Stimulated activated CD8-positive, alpha-beta memory T cell treated with anti-CD3 and anti-CD28 coated beads, Interleukin-15, amount 100 ng/mL, for 4 hours (primary cell): ENCODE measurements around the gene PKD1.
A peak's percentile ranks its signal among the peaks of the same experiment; 100 is the strongest.

Experiments used
- DNase-seq, 2 donors: peaks; one replicate each; pipeline ENCODE4 v3.0.0-alpha.2; 2020; ENCODE audit warnings: low read depth in 2 of 2

The PKD1 gene

DNA sequence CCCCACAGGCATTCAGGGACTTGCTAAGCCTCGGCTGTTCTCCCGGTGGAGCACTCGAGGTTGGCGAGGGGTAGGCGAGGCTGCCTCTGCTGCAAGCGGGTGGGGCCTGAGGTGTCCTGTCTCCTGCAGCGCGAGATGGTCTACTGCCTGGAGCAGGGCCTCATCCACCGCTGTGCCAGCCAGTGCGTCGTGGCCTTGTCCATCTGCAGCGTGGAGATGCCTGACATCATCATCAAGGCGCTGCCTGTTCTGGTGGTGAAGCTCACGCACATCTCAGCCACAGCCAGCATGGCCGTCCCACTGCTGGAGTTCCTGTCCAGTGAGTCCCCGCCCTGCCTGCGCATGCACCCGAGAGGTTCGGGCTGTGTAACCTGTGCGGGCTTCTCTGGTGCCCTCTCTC, 61.6 kb downstream of the PKD1 start:
- DNase-seq = no peak

DNA sequence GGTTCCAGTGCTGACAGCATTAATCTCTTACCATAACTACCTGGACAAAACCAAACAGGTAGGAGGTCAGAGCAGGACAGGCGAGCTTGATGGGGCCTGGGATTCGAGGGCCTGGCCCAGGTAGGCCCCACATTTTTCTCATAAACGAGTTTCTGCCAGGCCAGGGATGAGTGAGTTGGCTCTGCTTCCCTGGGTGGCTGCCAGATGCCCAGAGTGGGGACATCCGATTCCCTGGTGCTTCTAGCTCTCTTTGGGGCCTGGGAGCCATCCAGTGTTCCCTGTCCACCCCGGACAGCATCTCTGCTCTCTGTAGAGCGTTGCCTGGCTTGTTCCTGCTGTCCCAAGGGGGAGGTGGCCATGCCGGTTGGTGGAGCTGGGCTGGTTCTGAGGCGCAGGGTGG, 62.8 kb downstream of the PKD1 start:
- DNase-seq = no peak

DNA sequence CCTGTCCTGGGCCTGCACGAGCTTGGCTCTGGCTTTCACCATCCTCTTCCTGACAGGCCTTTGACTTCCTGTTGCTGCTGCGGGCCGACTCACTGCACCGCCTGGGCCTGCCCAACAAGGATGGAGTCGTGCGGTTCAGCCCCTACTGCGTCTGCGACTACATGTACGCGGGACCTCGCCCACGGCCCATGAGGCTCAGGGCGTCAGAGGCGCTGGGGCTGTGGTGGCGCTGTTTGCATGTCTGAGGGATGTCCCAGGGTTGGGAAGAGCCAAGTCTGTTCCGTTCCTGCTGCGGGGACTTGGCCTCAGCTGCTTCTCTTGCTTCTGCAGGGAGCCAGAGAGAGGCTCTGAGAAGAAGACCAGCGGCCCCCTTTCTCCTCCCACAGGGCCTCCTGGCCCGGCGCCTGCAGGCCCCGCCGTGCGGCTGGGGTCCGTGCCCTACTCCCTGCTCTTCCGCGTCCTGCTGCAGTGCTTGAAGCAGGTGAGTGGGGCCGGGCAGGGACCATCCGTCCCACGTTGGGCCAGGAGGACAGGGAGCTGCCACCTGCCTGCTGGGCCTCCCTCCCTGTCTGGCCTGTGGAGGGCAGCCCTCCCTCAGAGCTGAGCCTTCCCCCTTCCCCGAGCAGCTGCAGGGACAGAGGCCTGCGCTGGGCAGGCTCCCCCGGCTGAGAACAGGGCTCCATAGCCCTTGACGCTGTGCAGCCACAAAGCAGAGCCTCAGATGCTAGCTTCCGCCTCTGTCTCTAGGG, 64.1 kb downstream of the PKD1 start:
- DNase-seq = no peak

DNA sequence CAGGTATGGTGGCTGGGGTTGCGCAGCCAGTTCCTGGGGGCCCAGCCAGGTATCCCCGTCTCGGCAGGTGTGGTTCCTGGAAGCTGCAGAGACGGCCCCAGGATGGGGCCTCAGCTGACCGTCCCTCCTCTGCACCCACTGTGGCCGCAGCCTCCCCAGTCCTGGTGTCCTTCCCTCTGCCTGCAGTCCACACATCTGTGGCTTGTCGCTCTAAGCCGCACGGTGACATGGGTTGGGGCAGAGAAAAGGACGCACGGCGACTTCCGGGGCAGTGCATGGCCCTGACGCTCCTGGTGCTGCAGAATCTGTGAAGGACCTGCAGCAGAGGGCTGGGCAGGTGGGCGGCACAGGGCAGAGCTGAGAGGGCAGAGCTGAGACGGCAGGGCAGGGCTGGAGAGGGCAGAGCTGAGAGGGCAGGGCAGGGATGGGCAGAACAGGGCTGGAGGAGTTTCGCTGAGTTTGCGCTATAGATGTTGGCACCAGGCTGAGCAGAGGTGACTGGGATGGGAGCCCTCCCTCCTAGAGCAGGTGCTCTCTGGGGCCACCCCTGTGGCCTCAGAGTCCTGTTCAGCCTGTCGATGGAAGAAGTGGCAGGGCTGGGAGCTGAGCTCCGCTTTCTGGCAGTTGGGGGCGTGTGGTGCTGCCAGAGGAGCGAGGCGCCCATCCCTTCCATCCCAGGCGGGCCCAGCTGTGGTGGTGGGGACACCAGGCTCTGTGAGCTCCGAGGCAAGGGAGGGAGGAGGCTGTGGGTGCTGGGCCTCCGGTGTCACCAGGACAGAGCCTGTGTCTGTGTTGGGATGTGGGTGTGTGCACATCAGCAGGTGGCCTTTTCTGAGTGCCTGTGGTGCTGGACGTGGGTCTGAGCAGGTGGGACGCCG, 64.9 kb downstream of the PKD1 start:
- DNase-seq = no peak

DNA sequence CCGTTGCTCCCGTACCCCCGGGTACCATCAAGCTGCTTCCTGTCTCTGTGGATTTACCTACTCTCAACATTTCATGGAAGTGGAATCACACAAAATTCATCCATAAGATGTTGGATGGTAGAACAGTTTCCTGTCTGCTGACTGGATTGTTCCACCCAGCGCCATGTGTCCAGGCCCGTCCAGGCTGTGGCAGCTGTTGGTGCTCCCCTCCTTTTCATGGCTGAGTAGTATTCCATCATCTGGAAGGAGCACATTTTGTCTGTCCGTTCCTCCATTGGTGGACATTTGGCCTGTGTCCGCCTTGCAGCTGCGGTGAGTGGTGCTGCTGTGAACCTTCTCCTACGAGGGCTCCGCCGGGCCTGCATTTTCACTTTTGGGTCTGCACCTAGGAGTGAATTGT, 69.6 kb downstream of the PKD1 start:
- no peak for DNase-seq

DNA sequence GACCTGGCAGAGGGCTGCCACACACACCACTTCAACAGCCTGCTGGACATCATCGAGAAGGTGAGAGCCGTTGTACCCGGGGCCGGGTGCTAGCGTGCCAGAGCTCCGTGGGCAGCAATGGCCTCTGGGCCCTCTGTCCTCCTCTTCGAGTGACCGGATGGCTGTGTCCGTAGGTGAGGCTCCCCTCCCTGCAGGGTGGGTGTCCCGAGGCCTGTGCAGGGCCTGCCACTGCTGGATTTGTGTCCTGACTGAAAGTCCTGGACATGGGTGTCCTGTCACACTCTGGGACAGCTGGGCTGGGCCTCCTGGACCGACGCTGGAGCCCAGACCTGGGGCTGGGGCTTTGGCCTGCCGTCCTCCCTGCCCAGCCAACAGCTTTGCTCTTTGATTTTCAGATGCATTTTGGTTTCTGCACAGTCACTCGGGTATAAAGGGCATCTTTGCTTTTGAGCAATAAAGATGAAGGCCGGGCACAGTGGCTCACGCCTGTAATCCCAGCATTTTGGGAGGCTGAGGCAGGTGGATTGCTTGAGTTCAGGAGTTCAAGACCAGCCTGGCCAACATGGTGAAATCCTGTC, 71.2 kb downstream of the PKD1 start:
- DNase-seq = no peak

DNA sequence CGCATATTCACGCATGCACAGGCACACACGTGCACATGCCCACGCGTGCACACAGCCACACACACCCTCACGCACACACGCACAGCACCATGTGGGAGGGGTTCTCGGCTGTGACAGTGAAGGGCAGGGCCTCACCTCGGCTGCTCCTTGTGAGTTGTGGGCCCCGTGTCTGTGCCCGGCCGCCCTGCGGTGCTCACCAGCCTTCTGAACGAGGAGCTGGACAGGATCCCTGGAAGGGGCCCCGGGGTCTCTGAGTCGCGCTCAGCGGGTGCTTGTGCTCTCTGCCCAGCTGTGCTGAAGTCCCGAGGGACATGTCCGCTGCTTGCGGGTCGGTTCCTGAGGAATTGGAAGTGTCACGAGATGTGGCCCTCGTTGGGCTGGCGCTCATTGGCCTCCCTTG, 71.8 kb downstream of the PKD1 start:
- DNase-seq = no peak

DNA sequence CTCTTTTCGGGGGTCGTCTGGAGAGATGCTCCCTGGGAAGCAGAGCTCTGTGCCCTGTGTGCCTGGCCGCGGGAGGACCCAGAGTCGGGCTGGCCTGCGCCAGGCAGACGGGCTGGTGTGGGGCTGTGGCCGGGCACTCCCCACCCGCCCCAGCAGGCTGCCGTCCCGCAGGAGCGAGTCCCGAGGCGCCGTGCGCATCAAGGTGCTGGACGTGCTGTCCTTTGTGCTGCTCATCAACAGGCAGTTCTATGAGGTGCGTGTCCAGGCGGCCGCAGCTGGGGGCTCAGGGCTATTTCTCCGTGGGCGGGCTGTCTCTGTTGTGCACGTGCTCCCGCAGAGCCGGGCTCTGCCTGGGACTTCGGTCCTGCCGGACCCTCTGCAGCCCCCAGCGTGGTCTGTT, 72.9 kb downstream of the PKD1 start:
- no peak for DNase-seq

DNA sequence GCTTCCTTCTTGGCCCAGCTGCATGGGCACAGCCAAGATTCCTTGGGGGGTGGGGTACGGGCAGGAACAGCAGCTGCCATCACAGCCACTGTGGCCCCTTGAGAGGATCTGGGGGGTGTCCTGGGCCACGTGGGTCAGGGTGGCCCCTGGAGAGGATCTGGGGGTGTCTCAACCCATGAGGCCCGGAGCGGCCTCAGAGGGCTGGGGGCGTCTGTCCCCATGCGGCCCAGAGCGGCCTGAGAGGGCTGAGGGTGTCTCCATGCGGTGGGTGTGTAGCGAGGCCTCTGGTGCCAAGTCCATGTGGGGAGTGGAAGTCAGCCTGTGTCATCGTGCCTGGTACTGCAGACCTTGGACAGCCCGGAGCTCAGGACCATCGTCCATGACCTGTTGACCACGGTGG, 74.2 kb downstream of the PKD1 start:
- DNase-seq = no peak

DNA sequence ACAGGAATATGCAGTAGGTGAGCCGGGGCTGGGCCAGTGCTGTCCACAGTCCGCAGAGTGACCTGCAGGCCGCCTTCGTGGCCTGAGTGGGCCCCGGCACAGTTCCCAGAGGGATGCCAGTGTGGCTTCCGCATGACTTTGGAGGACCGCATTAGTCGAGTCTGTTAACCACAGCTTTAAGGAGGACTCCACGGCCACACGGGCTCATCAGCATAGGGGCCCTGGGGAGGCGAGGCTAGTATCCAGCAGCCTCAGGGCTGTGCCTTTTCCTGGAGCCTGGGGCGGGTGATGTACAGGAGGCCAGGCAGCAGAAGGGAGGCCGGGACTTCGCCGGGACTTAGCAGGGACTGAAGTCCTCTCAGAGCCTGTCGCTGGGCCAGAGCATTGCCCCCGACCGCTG, 74.7 kb downstream of the PKD1 start:
- no peak for DNase-seq

DNA sequence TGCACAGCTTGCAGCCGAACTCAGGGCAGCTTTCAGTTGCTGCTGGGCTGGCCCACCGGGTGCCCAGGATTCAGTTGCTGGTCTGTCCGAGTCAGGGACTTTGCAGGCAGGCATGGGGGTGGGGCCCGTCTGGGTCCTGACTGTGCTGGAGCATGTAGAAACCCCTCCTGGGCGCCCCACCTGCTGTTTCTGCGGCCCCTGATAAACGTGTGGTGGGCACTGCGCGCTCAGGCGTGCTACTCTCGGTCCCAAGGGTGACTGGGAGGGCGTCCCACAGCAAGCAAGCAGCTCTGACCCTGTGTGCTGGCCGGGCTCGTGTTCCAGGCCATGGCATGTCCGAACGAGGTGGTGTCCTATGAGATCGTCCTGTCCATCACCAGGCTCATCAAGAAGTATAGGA, 75.4 kb downstream of the PKD1 start:
- DNase-seq = no peak

DNA sequence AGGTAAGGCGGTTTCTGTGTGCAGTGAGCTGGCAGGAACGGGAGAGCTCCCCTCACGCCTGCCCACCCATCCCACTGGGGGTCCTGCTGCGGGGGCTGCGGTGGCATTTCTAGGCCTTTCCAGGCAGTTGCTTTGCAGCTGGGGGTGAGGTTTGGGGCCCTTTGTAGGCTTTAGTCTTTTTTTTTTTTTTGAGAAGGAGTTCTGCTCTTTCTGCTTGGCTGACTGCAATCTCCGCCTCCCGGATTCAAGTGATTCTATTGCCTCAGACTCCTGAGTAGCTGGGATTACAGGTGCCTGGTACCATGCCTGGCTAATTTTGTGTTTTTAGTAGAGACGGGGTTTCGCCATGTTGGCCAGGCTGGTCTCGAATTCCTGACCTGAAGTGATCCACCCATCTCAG, 76.8 kb downstream of the PKD1 start:
- DNase-seq = no peak

DNA sequence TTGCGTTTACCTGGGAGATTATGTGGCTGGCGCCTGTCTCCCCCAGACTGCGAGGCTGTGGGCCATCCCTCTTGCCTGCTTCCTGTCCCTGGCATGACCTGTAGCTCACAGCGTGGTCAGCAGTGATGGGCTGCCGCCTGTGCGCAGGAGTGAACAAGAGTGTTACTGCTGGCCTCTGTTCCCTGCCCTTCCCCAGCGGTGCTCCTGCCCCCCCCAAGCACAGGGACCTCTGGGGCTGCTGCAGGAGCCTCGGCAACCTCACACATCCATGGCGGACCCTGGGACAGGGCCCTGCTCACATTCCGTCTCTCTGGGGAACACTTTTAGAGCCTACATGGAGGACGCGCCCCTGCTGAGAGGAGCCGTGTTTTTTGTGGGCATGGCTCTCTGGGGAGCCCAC, 77.3 kb downstream of the PKD1 start:
- DNase-seq = no peak

DNA sequence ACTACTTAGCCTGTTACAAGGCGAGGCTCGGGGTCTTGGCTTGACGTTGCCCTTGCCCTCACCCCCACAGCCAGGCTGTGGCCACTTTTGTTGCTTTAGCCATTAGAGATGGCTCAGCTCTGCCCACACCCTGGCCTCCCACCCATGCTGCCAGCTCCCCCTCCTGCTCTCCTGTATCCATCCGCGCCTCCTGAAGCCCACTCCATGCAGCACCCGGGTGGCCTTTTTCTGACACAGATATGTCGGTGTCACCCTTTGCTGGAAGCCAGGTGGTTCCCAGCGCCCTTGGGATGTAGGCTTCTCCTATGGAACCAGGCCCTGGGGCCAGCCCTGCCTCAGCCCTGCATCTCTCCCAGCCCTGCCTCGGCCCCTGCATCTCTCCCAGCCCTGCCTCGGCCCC, 78.3 kb downstream of the PKD1 start:
- DNase-seq = no peak

DNA sequence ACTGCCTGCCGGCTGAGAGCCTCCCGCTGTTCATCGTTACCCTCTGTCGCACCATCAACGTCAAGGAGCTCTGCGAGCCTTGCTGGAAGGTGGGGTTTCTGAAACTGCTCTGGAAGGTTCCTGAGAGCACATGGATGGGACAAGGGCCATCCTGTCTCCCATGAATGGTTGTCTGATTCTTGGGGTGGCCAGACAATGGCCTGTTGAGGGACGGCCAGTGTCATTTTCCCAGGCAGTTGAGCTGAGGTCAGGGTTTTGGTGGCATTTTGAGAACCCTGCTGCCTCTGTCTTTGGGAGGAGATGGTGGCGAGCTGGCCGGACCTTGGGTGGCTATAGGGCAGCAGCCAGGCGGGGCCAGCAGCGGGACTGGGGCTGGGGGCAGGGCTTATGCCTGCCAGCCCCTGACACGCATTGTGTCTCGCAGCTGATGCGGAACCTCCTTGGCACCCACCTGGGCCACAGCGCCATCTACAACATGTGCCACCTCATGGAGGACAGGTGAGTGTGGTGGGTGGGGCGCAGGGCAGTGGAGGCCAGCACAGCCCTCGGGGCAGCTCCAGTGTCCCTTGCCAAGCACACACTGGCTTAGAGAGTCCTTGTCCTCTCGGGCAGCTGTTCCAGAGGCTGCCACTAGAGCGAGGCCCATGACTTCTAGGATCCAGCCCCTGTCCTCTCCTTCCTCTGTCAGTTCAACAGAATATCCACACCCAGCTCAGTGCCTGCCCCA, 78.9 kb downstream of the PKD1 start:
- no peak for DNase-seq

DNA sequence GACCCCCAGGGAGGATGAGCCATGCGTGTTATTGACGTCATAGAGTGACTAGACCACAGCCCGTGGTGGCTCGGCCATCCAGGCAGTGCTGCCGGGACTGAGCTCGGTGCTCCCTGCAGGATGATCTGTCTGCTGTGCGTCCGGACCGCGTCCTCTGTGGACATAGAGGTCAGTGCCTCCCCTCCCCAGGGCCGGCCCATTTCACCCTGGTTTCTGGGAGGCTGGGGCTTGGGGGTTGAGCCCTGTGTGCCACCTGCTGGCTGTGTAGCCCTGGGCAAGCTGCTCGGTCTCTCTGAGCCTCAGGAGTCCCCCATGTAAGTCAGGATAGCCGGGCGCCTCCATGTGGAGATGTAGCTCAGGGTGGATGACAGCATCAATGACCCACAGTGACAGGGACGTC, 79.6 kb downstream of the PKD1 start:
- no peak for DNase-seq

DNA sequence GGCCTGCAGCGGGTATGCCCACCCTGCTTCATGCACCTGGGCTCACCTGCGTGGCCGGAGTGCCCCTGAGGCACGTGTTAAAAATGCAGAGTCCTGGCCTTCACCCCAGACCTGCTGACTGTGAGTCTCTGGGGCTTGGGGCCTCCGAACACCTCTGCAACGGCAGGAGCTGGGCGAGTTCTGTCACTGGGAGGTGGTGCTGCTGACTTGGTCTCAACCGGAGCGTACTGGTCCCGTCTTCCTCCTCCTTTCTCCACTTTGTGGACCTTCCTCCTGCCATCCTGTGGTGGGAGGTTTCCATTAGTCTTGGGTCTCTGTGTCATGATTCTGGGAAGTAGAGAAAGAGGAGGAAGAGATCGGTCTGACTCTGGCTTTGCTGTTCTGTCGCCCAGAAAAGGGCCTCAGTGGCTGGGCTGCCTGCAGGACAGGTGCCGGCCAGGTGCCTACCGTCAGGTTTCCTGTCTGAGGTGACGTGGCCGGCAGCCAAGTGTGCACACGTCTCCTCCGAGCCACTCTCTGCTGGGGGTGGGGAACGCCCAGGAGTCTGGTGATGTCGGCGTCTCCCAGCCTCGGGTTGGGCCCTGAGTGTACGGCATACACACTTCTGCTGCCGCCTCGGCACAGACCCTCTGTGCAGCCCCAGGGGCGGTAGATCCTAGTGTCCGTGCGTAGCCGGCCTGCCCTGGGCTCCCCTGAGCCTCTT, 81.0 kb downstream of the PKD1 start:
- DNase-seq = no peak

DNA sequence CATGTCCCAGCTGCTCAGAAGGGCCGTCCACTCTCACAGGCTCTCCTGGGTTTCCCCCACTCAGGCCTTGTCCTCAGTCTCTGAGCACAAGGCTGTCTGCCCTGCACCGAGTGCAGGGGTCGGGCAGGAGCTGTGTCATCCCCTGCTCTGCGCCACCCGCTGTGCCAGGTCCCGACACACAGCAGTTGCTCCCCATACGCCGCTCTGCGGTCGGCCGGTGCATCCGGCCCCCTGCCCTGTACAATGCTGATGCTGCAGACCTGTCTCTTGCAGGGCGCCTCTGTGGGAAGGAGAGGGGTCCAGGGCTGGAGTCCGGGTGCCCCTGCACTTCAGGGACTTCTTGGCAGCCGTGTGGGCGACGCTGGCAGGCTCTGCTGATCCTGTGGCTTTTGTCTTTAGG, 81.8 kb downstream of the PKD1 start:
- no peak for DNase-seq

DNA sequence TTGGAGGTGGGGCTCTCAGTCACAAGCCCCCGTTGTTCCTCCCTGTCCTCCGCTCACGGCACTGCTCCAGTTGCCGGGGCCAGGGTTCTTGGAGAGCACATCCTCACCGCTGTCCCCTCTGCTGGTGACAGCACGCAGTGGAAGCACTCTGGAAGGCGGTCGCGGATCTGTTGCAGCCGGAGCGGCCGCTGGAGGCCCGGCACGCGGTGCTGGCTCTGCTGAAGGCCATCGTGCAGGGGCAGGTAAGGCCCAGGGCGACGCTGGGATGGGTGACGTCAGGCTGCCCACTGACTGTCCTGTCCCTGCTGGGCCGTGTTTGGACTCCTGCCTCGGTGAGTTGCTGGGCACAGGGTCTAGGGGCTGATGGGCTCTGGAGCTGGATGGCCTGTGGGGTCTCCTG, 82.5 kb downstream of the PKD1 start:
- DNase-seq = no peak

DNA sequence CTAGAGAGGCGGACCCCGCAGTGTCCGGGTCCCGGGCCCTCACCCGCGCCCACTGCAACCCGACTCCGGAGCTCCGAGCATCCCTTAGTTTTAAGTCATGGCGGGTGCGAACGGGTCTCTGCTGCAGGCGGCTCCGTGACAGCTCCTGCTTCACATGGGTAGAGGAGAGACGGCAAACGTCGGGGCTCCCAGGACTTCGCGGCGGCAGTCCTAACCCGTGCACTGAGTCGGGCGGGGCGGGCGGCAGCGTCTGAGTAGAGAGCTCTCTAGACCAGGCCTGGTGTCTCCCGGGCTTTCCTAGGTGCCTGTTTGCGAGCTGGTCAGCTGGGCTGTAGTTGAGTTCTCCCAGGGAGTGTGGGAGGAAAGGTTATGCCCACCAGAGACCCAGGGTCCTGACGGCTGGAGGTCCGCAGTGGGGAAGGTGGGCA, 87.6 kb downstream of the PKD1 start:
- no peak for DNase-seq

DNA sequence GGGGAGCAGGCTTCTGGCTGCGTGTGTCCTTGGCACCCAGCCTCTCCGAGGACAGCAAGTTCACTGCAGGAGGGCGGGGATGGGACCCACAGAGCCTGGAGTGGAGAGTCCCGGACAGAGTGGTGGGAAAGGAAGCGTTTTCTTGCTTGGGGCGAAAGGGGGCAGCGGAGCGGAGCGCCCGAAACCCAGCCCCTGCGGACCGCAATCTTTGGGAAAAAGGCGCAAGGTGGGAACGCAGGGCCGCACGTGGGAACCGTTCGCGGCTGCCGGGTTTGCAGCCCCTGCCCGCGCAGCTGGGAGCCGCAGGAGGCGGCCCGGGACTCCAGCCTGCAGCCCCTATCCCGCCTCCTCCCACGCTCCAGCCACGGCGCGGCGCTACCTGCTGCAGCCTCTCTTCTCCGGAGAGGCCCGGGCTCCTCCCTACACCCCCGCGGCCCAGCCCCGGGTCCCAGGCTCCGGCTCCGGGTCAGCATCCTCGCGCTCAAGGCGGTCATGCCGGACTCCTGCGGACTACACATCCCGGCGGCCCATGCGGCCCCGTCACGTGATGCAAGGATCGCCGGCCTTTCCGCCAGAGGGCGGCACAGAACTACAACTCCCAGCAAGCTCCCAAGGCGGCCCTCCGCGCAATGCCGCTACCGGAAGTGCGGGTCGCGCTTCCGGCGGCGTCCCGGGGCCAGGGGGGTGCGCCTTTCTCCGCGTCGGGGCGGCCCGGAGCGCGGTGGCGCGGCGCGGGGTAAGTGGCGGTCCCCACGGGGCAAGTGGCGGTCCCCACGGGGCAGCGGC, 88.2 kb downstream of the PKD1 start, which contains the start of the genes NTHL1 and TSC2:
Gene NTHL1, minus strand, starts transcription at position 505 of the 786 bp plus-strand sequence. Its CDS starts 11 bp downstream, at position 494.
Gene TSC2, plus strand, starts transcription at position 656 of the 786 bp plus-strand sequence. CDS start 631 bp downstream, outside the sequence.
- DNase-seq = peak; percentile 85 to 87
